GM19452 (cell line): ENCODE results near the gene PCDHB10.
"Not testable (repeated sequence)": the region's sequence is repeated elsewhere in the genome, so short reads cannot be mapped to it uniquely, and the experiment has no call there.

Experiments
- ATAC-seq: cut with Tn5 transposase; IDR thresholded peaks from one replicate; pipeline ENCODE4 v1.9.1; 2021; ENCODE audit not compliant: unreplicated experiment

Gene PCDHB10

GRCh38 chr5:141192110-141192725 lies at the start of gene PCDHB10:
Gene PCDHB10 (plus strand): TSS chr5:141192353. CDS start chr5:141192553, 200 bp downstream.
- no peak for ATAC-seq

- no peak for ATAC-seq
Measured at GRCh38 chr5:141149812-141150211, 42.3 kb upstream of the PCDHB10 start, which contains the start of gene PCDHB6. Gene PCDHB6 (plus strand): TSS chr5:141150057. CDS start chr5:141150258, 201 bp downstream.

GRCh38 chr5:141150224-141150992 lies 41.7 kb upstream of the PCDHB10 start:
- no peak for ATAC-seq

- ATAC-seq: no peak
Measured at GRCh38 chr5:141150993-141151325, 41.2 kb upstream of the PCDHB10 start.

GRCh38 chr5:141151632-141152031 lies 40.5 kb upstream of the PCDHB10 start:
- not testable (repeated sequence) for ATAC-seq

- ATAC-seq: not testable (repeated sequence)
Measured at GRCh38 chr5:141152096-141152495, 40.1 kb upstream of the PCDHB10 start.

GRCh38 chr5:141155540-141156374 lies 36.4 kb upstream of the PCDHB10 start:
- no peak for ATAC-seq

GRCh38 chr5:141157356-141157755 lies 34.8 kb upstream of the PCDHB10 start:
- ATAC-seq: not testable (repeated sequence)

- ATAC-seq: not testable (repeated sequence)
Measured at GRCh38 chr5:141157901-141158300, 34.3 kb upstream of the PCDHB10 start.

- no peak for ATAC-seq
Measured at GRCh38 chr5:141172381-141173204, 19.6 kb upstream of the PCDHB10 start, which contains the start of gene PCDHB7. Gene PCDHB7 (plus strand): TSS chr5:141172644. CDS start chr5:141172836, 192 bp downstream.

GRCh38 chr5:141174291-141175104 lies 17.7 kb upstream of the PCDHB10 start:
- not testable (repeated sequence) for ATAC-seq

GRCh38 chr5:141175933-141176332 lies 16.2 kb upstream of the PCDHB10 start:
- ATAC-seq: no peak

GRCh38 chr5:141177577-141178191 lies 14.5 kb upstream of the PCDHB10 start, which contains the start of gene PCDHB8:
Gene PCDHB8 (plus strand): TSS chr5:141177790. CDS start chr5:141178035, 245 bp downstream.
- not testable (repeated sequence) for ATAC-seq

- not testable (repeated sequence) for ATAC-seq
Measured at GRCh38 chr5:141179371-141179770, 12.8 kb upstream of the PCDHB10 start.

- ATAC-seq: not testable (repeated sequence)
Measured at GRCh38 chr5:141179876-141180275, 12.3 kb upstream of the PCDHB10 start.

GRCh38 chr5:141180313-141180712 lies 11.8 kb upstream of the PCDHB10 start:
- ATAC-seq: no peak

GRCh38 chr5:141182248-141182647 lies 9.9 kb upstream of the PCDHB10 start, which contains the start of gene PCDHB16:
Gene PCDHB16 (plus strand): TSS chr5:141182387. CDS start chr5:141182560, 173 bp downstream.
- ATAC-seq: no peak

GRCh38 chr5:141184117-141184855 lies 7.9 kb upstream of the PCDHB10 start:
- not testable (repeated sequence) for ATAC-seq
